Stimulated activated CD4-positive, alpha-beta T cell treated with anti-CD3 and anti-CD28 coated beads, Interleukin-15, amount 100 ng/mL, for 24 hours (primary cell): ENCODE data around the gene VCL.

ENCODE experiments used
- DNase-seq: peaks from one replicate; pipeline ENCODE4 v3.0.0-alpha.2; 2020

Gene VCL

GRCh38 chr10:74160013-74160412, 162.1 kb downstream of the VCL start:
- no peak for DNase-seq

- DNase-seq = no peak
Observed at GRCh38 chr10:74163319-74164068, 165.6 kb downstream of the VCL start.

- no peak for DNase-seq
Observed at GRCh38 chr10:74164716-74165529, 167.0 kb downstream of the VCL start.

GRCh38 chr10:74165530-74165901, 167.6 kb downstream of the VCL start:
- no peak for DNase-seq

GRCh38 chr10:74167443-74167842, 169.5 kb downstream of the VCL start:
- no peak for DNase-seq
